ENCODE data around the gene CATSPERD.

DNA sequence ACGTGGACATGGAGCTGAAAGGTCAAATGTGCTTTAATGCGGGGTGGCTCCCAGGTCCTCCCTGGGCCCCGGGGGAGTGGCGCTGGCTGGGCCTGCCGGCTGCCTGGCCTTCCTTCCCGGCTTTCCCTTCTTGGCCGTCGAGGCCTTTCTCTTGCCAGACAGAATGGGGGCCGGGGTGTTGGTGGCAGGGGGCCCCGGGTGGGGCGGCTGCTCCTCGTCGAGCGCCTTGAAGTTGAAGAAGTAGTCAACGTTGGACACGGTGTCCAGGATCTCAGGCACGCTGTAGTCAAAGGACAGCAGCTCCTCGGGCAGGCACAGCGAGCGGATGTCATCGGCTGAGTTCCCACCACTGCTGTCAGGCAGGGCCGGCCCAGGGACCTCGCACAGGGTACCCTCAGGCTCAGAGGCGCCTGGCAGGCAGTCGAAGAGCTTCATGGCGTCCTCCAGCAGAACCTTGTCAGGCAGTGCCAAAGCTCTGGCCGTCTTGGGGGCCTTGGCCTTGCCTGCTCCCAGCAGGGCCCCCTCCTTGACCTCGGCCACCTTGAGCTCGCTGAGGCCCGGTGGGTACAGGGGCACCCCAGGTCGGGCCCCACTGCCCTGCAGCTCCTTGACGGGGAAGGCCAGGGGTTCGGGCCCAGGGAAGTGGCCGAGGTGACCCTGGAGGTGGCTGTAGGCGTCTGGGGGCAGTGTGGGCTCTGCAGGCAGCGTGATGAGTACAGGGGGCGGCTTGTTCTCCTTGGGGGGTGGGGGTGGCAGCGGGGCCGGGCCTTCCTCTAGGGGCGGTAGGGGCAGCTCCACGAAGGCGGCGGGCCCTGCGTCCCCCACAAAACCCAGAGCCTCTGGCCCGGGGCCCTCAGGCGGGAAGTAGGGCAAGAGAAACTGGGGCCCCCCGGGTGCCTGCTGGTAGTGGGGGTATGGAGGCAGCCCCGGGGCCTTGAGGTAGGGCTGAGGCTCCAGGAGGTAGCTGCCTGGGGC, 62.8 kb downstream of the CATSPERD start:
- TF ChIP-seq, protein P1, sequence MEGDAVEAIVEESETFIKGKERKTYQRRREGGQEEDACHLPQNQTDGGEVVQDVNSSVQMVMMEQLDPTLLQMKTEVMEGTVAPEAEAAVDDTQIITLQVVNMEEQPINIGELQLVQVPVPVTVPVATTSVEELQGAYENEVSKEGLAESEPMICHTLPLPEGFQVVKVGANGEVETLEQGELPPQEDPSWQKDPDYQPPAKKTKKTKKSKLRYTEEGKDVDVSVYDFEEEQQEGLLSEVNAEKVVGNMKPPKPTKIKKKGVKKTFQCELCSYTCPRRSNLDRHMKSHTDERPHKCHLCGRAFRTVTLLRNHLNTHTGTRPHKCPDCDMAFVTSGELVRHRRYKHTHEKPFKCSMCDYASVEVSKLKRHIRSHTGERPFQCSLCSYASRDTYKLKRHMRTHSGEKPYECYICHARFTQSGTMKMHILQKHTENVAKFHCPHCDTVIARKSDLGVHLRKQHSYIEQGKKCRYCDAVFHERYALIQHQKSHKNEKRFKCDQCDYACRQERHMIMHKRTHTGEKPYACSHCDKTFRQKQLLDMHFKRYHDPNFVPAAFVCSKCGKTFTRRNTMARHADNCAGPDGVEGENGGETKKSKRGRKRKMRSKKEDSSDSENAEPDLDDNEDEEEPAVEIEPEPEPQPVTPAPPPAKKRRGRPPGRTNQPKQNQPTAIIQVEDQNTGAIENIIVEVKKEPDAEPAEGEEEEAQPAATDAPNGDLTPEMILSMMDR (IDR thresholded peaks at IDR 0.05): no peak
- no peak for TF ChIP-seq POLR2A (IDR thresholded peaks at IDR 0.05)
